ENCODE measurements around the gene H6PD.

The H6PD gene

DNA sequence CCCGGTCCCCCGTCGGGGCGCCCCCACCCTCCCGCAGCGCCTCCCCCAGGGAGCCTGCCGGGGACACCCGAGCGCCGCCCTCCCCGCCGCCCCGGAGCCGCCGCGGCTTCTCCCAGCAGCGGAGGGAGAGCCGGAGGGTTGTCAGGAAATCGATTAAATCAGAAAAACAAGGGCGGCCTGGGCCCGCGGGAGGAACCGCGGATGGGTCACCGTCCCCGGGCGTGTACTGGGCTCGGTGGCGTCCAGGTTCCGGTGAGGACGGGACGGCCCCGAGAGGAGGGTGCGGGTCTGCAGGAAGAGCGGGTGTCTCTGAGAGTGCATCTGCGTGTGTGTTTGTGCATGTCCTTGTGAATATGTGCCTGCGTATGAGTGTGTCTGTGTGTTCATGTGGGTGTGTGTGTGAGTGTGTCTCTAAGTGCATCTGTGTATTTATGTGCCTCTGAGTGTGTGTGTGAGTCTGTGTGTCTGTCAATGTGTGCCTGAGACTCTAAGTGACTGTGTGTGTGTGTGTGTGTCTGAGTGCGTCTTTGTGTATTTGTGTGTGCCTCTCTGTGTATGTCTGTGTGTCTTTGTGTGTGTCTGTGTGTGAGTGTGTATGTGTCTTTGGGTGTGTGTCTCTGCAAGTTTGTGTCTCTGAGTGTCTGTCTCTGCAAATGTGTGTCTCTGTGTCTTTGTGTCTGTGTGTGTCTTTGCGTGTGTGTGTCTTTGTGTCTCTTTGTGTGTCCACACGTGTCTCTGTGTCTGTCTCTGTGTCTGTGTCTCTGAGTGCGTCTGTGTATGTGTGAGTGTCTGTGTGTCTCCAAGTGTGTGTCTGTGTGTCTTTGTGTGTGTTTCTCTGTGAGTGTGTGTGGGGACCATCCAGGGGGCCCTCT is 59.2 kb downstream of the H6PD start (continued):
- TF ChIP-seq, protein P1, sequence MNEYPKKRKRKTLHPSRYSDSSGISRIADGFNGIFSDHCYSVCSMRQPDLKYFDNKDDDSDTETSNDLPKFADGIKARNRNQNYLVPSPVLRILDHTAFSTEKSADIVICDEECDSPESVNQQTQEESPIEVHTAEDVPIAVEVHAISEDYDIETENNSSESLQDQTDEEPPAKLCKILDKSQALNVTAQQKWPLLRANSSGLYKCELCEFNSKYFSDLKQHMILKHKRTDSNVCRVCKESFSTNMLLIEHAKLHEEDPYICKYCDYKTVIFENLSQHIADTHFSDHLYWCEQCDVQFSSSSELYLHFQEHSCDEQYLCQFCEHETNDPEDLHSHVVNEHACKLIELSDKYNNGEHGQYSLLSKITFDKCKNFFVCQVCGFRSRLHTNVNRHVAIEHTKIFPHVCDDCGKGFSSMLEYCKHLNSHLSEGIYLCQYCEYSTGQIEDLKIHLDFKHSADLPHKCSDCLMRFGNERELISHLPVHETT (tag by site-specific recombination; IDR thresholded peaks at IDR 0.05): peak; percentile 81; the same call in 1 of the 2 replicates
- TF ChIP-seq ZNF596 (tag by site-specific recombination; IDR thresholded peaks at IDR 0.05) (no peak), ZNF660 (tag by site-specific recombination; IDR thresholded peaks at IDR 0.05) (no peak), ZNF610 (tag by site-specific recombination; IDR thresholded peaks at IDR 0.05; ENCODE audit: borderline replicate concordance) (no peak), GFI1B (tag by site-specific recombination; IDR thresholded peaks at IDR 0.05) (no peak), BCL11A (tag by site-specific recombination; IDR thresholded peaks at IDR 0.05; ENCODE audit: low read depth) (no peak; the same call in 1 of the 2 replicates), ZNF548 (tag by site-specific recombination; IDR thresholded peaks at IDR 0.05) (peak; percentile 41; the same call in 1 of the 2 replicates), ZNF302 (tag by site-specific recombination; IDR thresholded peaks at IDR 0.05; ENCODE audit: low read depth) (no peak), ZNF146 (tag by site-specific recombination; IDR thresholded peaks at IDR 0.05) (no peak), OSR2 (tag by site-specific recombination; IDR thresholded peaks at IDR 0.05) (no peak), ZNF747 (tag by site-specific recombination; IDR thresholded peaks at IDR 0.05) (no peak), ZNF10 (tag by site-specific recombination; IDR thresholded peaks at IDR 0.05) (no peak), ZNF555 (tag by site-specific recombination; conservative IDR thresholded peaks at IDR 0.05) (no peak), ZNF544 (tag by site-specific recombination; IDR thresholded peaks at IDR 0.05) (no peak)
- TF ChIP-seq, protein P2, sequence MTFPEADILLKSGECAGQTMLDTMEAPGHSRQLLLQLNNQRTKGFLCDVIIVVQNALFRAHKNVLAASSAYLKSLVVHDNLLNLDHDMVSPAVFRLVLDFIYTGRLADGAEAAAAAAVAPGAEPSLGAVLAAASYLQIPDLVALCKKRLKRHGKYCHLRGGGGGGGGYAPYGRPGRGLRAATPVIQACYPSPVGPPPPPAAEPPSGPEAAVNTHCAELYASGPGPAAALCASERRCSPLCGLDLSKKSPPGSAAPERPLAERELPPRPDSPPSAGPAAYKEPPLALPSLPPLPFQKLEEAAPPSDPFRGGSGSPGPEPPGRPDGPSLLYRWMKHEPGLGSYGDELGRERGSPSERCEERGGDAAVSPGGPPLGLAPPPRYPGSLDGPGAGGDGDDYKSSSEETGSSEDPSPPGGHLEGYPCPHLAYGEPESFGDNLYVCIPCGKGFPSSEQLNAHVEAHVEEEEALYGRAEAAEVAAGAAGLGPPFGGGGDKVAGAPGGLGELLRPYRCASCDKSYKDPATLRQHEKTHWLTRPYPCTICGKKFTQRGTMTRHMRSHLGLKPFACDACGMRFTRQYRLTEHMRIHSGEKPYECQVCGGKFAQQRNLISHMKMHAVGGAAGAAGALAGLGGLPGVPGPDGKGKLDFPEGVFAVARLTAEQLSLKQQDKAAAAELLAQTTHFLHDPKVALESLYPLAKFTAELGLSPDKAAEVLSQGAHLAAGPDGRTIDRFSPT (tag by site-specific recombination; IDR thresholded peaks at IDR 0.05): no peak
- TF ChIP-seq, protein P3, sequence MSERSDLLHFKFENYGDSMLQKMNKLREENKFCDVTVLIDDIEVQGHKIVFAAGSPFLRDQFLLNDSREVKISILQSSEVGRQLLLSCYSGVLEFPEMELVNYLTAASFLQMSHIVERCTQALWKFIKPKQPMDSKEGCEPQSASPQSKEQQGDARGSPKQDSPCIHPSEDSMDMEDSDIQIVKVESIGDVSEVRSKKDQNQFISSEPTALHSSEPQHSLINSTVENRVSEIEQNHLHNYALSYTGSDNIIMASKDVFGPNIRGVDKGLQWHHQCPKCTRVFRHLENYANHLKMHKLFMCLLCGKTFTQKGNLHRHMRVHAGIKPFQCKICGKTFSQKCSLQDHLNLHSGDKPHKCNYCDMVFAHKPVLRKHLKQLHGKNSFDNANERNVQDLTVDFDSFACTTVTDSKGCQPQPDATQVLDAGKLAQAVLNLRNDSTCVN (tag by site-specific recombination; optimal IDR thresholded peaks at IDR 0.05): peak; percentile 72
- TF ChIP-seq, protein P4, sequence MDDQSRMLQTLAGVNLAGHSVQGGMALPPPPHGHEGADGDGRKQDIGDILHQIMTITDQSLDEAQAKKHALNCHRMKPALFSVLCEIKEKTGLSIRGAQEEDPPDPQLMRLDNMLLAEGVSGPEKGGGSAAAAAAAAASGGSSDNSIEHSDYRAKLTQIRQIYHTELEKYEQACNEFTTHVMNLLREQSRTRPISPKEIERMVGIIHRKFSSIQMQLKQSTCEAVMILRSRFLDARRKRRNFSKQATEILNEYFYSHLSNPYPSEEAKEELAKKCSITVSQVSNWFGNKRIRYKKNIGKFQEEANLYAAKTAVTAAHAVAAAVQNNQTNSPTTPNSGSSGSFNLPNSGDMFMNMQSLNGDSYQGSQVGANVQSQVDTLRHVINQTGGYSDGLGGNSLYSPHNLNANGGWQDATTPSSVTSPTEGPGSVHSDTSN (CRISPR knock-in tag; IDR thresholded peaks at IDR 0.05): no peak
- TF ChIP-seq, protein P5, sequence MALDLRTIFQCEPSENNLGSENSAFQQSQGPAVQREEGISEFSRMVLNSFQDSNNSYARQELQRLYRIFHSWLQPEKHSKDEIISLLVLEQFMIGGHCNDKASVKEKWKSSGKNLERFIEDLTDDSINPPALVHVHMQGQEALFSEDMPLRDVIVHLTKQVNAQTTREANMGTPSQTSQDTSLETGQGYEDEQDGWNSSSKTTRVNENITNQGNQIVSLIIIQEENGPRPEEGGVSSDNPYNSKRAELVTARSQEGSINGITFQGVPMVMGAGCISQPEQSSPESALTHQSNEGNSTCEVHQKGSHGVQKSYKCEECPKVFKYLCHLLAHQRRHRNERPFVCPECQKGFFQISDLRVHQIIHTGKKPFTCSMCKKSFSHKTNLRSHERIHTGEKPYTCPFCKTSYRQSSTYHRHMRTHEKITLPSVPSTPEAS (tag by site-specific recombination; IDR thresholded peaks at IDR 0.05): peak; percentile 98
- TF ChIP-seq, protein P6, sequence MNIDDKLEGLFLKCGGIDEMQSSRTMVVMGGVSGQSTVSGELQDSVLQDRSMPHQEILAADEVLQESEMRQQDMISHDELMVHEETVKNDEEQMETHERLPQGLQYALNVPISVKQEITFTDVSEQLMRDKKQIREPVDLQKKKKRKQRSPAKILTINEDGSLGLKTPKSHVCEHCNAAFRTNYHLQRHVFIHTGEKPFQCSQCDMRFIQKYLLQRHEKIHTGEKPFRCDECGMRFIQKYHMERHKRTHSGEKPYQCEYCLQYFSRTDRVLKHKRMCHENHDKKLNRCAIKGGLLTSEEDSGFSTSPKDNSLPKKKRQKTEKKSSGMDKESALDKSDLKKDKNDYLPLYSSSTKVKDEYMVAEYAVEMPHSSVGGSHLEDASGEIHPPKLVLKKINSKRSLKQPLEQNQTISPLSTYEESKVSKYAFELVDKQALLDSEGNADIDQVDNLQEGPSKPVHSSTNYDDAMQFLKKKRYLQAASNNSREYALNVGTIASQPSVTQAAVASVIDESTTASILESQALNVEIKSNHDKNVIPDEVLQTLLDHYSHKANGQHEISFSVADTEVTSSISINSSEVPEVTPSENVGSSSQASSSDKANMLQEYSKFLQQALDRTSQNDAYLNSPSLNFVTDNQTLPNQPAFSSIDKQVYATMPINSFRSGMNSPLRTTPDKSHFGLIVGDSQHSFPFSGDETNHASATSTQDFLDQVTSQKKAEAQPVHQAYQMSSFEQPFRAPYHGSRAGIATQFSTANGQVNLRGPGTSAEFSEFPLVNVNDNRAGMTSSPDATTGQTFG (tag by site-specific recombination; IDR thresholded peaks at IDR 0.05; ENCODE audit: borderline replicate concordance): no peak
- TF ChIP-seq, protein P7, sequence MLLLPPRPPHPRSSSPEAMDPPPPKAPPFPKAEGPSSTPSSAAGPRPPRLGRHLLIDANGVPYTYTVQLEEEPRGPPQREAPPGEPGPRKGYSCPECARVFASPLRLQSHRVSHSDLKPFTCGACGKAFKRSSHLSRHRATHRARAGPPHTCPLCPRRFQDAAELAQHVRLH (tag by site-specific recombination; IDR thresholded peaks at IDR 0.05): peak; percentile 84
- TF ChIP-seq, protein P8, sequence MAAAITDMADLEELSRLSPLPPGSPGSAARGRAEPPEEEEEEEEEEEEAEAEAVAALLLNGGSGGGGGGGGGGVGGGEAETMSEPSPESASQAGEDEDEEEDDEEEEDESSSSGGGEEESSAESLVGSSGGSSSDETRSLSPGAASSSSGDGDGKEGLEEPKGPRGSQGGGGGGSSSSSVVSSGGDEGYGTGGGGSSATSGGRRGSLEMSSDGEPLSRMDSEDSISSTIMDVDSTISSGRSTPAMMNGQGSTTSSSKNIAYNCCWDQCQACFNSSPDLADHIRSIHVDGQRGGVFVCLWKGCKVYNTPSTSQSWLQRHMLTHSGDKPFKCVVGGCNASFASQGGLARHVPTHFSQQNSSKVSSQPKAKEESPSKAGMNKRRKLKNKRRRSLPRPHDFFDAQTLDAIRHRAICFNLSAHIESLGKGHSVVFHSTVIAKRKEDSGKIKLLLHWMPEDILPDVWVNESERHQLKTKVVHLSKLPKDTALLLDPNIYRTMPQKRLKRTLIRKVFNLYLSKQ (tag by site-specific recombination; IDR thresholded peaks at IDR 0.05; ENCODE audit: borderline replicate concordance): no peak
- TF ChIP-seq, protein P9, sequence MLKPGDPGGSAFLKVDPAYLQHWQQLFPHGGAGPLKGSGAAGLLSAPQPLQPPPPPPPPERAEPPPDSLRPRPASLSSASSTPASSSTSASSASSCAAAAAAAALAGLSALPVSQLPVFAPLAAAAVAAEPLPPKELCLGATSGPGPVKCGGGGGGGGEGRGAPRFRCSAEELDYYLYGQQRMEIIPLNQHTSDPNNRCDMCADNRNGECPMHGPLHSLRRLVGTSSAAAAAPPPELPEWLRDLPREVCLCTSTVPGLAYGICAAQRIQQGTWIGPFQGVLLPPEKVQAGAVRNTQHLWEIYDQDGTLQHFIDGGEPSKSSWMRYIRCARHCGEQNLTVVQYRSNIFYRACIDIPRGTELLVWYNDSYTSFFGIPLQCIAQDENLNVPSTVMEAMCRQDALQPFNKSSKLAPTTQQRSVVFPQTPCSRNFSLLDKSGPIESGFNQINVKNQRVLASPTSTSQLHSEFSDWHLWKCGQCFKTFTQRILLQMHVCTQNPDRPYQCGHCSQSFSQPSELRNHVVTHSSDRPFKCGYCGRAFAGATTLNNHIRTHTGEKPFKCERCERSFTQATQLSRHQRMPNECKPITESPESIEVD (tag by site-specific recombination; IDR thresholded peaks at IDR 0.05): no peak
- TF ChIP-seq, protein P10, sequence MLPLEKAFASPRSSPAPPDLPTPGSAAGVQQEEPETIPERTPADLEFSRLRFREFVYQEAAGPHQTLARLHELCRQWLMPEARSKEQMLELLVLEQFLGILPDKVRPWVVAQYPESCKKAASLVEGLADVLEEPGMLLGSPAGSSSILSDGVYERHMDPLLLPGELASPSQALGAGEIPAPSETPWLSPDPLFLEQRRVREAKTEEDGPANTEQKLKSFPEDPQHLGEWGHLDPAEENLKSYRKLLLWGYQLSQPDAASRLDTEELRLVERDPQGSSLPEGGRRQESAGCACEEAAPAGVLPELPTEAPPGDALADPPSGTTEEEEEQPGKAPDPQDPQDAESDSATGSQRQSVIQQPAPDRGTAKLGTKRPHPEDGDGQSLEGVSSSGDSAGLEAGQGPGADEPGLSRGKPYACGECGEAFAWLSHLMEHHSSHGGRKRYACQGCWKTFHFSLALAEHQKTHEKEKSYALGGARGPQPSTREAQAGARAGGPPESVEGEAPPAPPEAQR (tag by site-specific recombination; IDR thresholded peaks at IDR 0.05): no peak
